Bladder microvascular endothelial cell (primary cell): ENCODE measurements around the gene CHEK2. TPM values are rescaled to one million over a fixed set of nuclear protein-coding genes. Genes with fewer than 3 reads are reported as not detected.

Experiments
- total RNA-seq: library from RNA; depleted of rRNA; stranded (reverse); fragments of >200 nt; gene quantifications from 2 replicates; pipeline ENCODE4 v1.2.3, GENCODE V29; 2014

CHEK2 gene
- 11.0 and 12.8 TPM in 2 replicates for total RNA-seq

GRCh38 chr22:28741785-28742561 lies at the start of gene CHEK2, which contains the start of gene HSCB:
Gene CHEK2, minus strand, starts transcription at chr22:28741820. Its CDS starts 7,099 bp downstream, at chr22:28734721.
Gene HSCB, plus strand, starts transcription at chr22:28742039. Its CDS starts 57 bp downstream, at chr22:28742096.

DNA sequence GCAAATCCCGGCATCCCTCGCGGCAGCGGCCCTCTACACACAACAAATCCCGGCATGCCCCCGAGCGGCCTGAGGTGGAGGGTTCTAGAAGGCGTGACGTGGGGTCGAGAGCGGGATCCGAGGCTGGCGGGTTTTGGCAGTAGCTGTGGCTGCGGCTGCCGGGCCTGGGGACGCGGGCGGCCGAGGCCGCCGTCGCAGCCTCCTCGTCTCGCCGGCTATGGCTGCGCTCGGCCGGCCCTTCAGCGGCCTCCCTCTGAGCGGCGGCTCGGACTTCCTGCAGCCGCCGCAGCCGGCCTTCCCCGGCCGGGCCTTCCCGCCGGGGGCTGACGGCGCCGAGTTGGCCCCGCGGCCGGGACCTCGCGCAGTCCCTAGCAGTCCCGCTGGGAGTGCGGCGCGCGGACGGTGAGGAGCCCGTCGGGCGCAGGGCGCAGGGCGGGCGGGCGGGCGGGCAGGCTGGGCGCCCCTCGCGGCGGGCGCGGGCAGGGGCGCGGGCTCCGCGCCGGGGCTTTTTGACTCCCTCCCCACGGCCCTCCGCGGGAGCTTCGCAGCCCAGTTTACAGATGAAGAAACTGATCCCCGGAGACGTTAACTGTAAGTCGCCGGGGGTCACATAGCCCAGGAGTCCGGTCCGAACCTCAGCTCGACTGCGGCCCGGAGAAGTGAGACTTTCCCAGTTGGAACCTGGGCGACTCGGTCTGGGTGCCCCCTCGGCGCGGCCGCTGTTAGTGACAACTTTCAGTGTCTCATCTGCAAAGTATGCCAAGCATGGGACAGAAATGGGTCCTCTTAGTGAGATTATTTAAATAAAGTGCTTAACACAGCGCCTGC lies 31.2 kb upstream of the CHEK2 start, which contains the start of gene CCDC117:
Gene CCDC117 (plus strand): TSS at position 63 of the 828 bp plus-strand sequence. CDS start 155 bp downstream, at position 218.

GRCh38 chr22:28679611-28680287 lies 61.9 kb downstream of the CHEK2 start, which contains the start of gene TTC28:
Gene TTC28, minus strand, starts transcription at chr22:28679840. Its CDS starts 117 bp downstream, at chr22:28679723.

Other genes starting within 250 kb of the CHEK2 start
- gene TTC28, start 62.0 kb downstream of the CHEK2 start, total RNA-seq: 9.7 and 22.2 TPM in 2 replicates
- gene HSCB, start 219 bp upstream of the CHEK2 start, total RNA-seq: 8.7 and 11.3 TPM in 2 replicates
- gene CCDC117, start 30.9 kb upstream of the CHEK2 start, total RNA-seq: 10.4 and 23.7 TPM in 2 replicates
- gene XBP1, start 58.7 kb upstream of the CHEK2 start, total RNA-seq: 77.9 and 92.9 TPM in 2 replicates
- gene ZNRF3, start 141.8 kb upstream of the CHEK2 start, total RNA-seq: 1.6 and 2.8 TPM in 2 replicates